DMS 273 (cell line): ENCODE results near the gene METTL5.
A peak's percentile ranks its signal among the peaks of the same experiment; 100 is the strongest.
"Not testable (repeated sequence)": the region's sequence is repeated elsewhere in the genome, so short reads cannot be mapped to it uniquely, and the experiment has no call there.

Experiments
- DNase-seq: peaks from one replicate; lab custom pipeline; 2025; ENCODE audit not compliant: unreplicated experiment; lab: John Stamatoyannopoulos, UW

The METTL5 gene

DNA sequence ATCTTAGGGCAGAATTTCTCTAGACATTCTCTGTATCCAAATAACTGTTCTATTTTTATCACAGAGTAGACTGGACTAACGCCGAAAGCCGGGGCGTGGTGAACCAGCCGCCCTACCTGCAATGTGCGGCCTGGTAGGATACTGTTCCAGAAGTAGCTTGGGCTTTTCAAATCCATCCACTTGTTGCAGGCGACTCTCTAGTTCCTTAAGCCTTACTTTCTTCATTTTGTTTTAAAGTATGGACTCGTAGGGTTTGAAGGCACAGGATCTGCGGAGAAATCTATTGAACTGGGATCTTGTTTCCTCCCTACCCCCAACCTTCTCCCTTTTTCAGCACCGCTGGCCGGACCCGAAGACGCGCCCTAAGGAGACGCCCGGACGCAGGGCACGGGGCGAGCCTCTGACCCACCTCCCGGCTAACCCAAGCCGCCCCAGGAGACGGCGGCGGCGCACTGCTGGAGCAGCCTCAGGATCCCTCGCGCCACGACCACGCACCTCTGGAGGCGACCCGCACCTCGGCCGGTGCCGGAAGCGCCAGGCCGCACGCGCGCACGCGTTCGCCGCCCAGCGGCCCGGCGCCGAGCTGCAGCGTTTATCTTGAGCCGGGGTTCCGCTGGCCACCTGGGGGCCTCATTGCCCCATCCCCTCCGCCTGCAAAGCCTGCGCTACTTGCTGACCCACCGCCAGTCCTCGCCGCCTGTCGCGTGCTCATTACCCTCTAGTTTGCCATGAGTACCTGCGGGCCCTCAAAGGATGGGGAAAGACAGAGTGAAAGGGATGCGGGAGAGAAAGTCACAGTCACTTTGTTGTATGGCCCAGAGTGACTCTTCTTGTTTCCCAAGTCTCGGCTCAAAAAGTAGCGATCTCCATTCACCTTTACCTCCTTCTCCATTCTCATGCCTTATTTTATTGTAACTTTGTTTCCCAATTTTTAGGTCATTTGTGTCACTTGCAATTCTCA is at the start of gene METTL5:
TSS of gene METTL5 (minus strand) at position 533 of the 961 bp plus-strand sequence. CDS start at position 225, 308 bp downstream.
- peak; percentile 94 for DNase-seq

DNA sequence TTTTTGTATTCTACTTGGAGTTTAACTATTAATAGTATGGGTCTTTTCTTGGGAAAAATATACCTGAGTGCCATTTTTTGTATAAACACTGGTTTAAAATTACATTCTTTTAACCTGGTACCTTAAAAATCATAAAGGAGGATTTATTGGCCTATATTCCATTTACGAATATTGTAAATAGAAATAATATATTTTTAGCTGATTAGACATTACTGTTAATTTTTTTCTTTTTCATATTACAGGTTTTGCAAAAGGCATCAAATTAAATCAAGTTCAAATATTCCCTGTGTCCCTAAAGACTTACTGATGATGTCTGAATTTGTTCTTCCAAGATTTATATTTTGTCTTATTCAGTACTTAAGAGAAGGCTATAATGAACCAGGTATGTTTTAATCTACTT is 47.3 kb upstream of the METTL5 start:
- DNase-seq, result no peak

DNA sequence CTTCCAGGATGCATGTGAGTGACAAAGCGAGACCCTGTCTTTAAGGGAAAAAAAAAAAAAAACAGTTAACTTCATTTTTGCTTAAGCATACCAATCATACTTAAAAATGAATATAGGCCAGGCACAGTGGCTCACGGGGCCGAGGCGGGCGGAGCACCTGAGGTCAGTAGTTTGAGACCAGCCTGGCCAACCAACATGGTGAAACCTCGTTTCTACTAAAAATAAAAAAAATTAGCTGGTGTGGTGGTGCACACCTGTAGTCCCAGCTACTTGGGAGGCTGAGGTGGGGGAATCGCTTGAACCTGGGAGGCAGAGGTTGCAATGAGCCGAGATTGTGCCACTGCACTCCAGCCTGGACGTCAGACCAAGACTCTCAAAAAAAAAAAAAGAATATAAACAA is 46.7 kb upstream of the METTL5 start:
- DNase-seq, result not testable (repeated sequence)

DNA sequence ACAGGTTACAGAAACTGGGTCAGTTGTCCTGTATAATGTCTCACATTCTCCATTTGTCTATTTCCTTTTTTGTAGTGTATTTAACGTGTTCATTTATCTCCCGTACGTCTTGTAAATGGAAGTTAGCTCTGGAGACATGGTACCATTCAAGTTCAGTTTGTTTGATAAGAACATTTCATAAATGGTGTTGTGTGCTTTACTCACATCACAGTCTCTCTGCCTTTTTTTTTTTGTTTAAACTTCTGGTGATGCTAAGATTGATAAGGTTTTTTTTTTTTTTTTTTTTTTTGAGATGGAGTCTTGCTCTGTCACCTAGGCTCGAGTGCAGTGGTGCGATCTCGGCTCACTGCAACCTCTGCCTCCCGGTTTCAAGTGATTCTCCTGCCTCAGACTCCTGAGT is 44.2 kb upstream of the METTL5 start:
- DNase-seq, result no peak

DNA sequence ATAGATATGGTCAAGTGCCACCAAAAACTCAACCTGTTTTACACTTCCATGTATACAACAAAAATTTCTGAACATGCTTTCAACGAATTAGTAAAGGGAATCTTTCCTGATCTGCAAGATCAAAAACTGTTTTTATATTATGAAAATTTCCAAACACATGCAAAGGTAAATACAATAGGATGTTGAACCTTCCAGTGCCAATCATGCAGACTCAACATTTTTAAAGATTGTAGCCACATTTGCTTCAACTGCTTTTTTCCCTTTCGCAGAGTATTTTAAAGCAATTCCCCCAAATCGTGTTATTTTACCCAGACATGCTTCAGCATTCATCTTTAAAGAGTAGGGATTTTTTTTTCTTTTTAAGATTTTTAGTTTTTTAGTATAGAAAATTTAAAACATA is 42.9 kb upstream of the METTL5 start:
- no peak for DNase-seq

DNA sequence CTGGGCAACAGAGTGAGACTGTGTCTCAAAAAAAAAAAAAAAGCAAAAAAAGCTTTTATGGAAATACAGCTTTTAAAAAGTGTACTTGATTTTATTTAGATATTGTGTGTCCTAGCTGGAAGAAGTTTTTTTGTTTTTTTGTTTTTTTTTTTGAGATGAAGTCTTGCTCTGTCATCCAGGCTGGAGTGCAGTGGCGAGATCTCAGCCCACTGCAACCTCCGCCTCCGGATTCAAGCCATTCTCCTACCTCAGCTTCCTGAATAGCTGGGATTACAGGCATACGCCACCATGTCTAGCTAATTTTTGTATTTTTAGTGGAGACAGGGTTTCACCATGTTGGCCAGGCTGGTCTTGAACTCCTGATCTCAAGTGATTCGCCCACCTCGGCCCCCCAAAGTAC is 41.5 kb upstream of the METTL5 start:
- DNase-seq, result not testable (repeated sequence)

DNA sequence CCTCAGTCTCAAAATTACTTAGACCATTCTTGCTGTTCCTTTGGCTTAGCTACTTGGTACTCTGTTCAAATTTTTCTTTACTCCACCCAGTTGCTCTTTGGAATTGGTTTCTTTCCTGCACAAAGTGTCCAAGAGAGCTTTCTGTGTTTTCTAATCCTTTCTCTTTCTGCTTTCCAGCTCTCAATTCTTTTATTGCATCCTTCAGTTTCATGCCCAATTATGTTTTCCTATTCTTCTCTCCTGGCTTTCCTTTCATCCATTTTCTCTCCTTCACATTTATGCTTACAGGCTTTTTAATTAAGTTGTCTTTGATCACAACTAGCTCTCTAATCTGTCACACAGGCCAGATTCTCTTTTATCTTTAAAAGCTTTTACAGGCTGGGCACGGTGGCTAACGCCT is 40.8 kb upstream of the METTL5 start:
- no peak for DNase-seq

DNA sequence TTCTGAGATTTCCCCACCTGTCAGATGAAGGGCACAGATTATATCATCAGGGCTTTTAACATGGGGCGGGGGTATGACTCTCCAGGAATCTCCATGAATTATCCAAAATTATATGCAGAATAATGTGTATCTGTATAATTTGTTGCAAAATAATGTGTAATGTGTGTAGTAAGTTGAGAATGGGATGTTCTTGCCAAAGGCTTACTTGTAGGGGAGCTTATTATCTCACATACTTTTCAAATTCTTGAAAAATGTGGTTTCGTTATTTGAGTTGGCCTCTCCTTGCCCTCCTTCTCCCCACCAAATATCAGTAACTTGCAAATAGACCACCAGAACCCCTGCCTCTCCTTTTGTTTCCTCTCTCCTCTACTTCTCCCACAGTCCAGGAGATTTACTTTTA is 38.1 kb upstream of the METTL5 start:
- no peak for DNase-seq

DNA sequence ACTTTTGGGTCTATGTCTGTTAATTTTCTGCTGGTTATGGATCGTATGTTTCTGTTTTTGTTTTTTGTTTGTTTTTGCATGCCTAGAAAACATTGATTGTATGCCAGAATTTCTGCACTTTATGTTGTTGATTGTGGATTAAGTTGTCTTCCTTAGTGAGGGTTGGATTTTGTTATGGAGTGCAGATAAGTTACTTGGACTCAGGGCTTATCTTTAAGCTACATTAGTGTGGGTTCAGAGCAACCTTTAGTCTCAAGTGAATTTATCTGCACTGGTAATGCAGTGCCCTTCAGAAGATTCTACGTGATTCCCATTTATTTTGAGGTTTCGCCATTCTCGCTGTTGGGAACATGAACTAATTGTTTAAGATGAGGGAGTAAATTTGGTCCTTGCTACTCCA is 35.4 kb upstream of the METTL5 start:
- no peak for DNase-seq

DNA sequence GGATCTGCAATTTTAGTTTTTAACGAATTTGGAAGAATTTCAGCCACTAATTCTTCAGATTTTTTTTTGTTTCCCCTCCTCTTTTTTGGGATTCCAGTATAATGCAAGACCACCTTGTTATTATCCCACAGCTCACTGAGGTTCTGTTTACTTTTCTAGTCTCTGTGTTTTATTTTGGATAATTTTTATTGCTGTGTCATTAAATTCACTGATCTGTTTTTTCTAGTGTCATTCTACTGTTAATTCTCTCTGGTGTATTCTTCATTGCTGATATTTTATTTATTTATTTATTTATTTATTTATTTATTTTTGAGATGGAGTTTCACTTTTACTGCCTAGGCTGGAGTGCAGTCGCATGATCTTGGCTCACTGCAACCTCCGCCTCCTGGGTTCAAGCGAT is 34.7 kb upstream of the METTL5 start:
- no peak for DNase-seq

DNA sequence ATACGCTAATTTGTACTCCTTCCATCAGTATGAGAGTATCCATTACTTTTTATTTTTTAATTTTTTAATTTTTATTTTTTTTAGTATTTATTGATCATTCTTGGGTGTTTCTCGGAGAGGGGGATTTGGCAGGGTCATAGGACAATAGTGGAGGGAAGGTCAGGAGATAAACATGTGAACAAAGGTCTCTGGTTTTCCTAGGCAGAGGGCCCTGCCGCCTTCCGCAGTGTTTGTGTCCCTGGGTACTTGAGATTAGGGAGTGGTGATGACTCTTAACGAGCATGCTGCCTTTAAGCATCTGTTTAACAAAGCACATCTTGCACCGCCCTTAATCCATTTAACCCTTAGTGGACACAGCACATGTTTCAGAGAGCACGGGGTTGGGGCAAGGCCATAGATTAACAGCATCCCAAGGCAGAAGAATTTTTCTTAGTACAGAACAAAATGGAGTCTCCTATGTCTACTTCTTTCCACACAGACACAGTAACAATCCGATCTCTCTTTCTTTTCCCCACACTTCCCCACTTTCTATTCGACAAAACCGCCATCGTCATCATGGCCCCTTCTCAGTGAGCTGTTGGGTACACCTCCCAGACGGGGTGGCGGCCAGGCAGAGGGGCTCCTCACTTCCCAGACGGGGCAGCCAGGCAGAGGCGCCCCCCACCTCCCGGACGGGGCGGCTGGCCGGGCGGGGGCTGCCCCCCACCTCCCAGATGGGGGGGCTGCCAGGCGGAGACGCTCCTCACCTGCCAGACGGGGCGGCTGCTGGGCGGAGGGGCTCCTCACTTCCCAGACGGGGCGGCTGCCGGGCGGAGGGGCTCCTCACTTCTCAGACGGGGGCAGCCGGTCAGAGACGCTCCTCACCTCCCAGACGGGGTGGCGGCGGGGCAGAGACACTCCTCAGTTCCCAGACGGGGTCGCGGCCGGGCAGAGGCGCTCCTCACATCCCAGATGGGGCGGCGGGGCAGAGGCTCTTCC is 30.9 kb upstream of the METTL5 start:
- not testable (repeated sequence) for DNase-seq

DNA sequence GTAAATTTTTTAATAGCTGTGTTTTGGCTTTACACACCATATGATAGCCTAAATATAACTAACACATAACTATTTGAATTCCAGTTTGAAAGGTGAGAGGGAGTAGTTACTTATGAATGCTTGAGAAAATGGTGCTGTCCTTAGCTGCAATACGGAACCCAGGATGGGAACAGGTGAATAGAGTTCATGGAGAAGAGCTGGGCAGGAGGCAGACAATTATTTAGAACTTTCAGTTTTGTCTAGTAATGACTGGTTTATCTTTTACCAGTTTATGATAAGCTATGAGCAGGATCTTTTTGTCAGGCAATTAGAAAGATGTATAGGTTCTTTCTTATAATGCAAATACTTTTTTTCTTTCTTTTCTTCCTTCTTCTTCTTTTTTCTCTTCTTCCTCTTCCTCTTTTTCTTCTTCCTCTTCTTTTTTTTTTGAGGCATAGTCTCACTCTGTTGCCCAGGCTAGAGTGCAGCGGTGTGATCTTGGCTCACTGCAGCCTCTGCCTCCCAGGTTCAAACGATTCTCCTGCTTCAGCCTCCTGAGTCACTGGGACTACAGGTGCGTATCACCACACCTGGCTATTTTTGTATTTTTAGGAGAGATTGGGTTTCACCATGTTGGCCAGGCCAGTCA is 28.4 kb upstream of the METTL5 start:
- DNase-seq, result no peak

DNA sequence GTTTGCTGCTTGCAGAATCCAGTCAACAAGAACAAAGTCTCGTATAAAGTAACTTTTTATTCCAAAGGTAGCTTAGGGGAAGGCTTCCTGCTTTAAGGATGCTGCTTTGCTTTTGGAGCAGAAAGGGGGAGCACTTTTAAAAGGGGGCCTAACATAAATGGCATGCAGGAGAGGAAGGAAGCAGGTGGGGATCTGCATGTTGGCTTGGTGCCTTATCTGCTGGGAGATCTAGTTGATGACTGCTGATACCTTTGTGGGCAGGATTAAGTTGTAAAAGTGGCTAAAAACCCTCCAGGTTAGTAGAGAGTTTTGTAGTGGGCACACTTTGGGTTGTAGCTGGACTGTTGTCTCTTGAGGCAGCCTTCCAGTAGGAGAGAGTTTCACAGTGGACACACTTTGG is 25.0 kb upstream of the METTL5 start:
- DNase-seq, result no peak

DNA sequence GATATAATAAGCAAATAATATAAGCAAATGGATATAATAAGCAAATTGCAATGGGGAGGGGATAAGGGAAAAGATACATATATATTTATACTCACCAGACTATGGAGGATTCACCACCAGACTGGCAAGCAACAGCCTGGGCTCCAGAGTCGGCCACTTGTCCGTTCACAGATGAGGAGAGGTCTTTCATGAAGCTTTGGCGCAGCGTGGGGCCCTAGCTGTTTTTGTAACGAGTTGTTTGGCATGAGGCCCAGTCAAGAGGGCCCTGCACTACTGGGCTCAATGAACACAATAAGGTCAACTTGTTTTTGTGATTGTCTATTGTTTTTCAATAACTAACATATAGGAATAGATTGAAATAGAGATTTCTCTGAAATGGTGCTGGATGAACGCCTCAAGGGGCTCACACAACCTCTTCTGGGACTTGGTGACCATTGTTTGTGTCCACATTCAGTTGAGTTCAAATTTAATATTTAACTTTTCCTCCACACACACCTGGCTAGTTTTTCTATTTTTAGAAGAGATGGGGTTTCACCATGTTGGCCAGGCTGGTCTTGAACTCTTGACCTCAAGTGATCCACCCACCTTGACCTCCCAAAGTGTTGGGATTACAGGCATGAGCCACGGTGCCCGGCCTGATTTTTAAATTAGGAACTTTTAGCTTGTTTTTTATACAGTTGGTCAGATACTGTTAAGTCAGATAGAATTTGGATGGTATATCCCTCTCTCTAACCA is 24.4 kb upstream of the METTL5 start:
- not testable (repeated sequence) for DNase-seq

DNA sequence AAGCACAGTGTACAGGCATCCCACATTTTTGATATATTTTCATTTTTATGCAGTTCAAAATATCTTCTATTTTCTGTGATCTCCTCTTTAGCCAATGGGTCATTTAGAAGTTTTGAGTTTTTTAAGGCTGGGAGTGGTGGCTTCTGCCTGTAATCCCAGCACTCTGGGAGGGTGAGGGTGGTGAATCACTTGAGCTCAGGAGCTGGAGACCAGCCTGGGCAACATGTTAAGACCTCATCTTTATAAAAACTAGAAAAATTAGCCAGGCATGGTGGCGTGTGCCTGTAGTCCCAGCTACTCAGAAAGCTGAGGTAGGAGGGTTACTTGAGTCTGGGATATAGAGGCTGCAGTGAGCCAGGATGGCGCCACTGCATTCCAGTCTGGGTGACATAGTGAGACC is 20.3 kb upstream of the METTL5 start:
- DNase-seq, result no peak

DNA sequence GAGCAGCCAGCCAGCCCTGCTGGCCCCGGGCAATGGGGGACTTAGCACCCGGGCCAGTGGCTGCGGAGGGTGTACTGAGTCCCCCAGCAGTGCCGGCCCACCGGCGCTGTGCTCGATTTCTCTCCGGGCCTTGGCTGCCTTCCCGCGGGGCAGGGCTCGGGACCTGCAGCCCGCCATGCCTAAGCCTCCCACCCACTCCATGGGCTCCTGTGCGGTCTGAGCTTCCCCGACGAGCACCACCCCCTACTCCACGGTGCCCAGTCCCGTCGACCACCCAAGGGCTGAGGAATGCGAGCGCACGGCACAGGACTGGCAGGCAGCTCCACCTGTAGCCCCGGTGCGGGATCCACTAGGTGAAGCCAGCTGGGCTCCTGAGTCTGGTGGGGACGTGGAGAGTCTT is 16.9 kb upstream of the METTL5 start:
- not testable (repeated sequence) for DNase-seq

DNA sequence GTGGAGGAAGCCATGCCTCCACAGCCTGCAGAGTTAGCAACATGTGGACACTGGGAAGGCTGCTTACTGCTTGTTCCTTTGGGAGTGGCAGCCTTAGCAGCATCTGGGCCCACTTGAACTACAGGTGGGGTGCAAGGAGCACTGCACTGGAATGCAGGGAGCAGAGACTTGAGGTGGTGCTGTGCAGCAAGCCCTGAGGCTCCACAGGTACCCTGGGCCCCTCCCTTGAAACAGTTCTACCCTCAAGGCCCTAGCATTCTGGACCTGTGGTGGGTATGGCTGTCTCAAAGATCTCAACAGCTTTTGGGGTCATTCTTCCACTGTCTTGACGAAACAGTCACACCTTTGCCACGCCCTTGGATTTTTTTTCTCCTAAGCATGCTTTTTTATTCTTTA is 16.0 kb upstream of the METTL5 start:
- no peak for DNase-seq

DNA sequence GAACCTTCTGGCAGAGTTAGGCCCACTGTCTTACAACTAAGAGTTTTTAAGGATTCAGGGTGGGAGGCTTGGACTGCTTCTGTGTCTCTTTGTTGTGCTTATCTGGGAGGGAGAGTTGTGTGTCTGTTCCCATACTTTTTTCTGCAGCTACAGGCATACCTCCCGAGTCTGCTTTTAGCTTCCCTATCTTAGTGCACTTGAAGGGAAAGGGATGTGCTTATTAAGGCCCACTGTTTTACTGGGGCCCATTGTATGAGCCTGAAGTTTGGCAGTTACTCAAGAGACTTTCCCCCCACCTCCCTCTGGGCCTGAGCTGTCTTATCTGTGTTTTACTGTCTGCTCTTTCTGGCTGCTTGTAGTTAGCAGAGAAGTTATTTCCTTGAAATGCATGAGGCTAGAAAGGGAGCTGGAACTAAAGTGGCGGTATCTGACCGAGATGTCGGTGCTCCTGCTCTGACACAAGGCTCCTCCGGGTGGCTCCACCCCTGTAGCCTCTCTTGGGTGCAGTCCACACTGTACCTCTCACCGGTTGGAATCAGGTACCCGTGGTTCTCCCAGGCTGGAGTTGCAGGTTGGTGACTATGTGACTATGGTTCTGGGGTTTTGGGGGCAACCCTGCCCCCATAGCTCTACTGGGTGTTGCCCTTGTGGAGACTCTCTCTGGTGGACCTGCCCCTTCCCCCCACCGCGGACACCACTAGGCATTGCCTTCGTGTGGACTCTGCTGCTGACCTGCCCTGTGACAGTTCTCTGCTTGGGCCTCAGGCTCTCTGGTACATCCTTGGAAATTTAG is 15.4 kb upstream of the METTL5 start:
- DNase-seq, result no peak

DNA sequence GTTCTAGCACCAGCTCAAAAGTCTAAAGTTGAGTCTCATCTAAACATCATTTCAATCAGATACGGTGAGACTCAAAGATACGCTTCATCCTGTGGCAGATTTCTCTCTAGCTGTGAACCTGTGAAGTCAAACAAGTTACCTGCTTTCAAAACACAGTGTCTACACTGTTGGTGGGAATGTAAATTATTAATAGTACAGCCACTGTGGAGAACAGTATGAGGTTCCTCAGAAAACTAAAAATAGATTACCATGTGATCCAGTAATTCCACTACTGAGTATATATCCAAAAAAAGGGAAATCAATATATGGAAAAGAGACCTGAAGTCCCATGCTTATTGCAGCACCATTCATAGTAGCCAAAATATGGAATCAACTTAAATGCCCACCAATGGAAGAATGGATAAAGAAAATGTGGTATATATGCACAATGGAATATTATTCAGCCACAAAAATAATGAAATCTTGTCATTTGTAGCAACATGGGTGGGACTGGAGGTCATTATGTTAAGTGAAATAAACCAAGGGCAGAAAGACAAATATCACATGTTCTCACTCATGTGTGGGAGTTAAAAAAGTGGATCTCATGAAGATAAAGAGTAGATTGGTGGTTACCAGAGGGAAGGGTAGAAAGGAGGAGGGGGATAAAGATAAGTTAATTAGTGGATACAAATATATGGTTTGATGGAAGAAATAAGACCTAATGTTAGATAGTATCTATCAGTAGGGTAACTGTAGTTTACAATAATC is 14.2 kb upstream of the METTL5 start:
- DNase-seq, result no peak
